Measurements from ENCODE around the gene UBE2E1. TPM values are rescaled to one million over a fixed set of nuclear protein-coding genes. Genes with fewer than 3 reads are reported as not detected.
"Not testable (repeated sequence)": the region's sequence is repeated elsewhere in the genome, so short reads cannot be mapped to it uniquely, and the experiment has no call there.

Gene UBE2E1
- polyA plus RNA-seq, 10 donors = 75.1 to 107 (median 90.2) TPM

- peak in 2 of 3 donors; percentile 5 to 34 for DNase-seq
Measured at GRCh38 chr3:23915537-23916108, 109.9 kb downstream of the UBE2E1 start.

GRCh38 chr3:23916152-23916885 is 110.6 kb downstream of the UBE2E1 start:
- no peak for DNase-seq

- peak; percentile 98 to 99 (median 98) for DNase-seq
Measured at GRCh38 chr3:23916886-23917678, 111.3 kb downstream of the UBE2E1 start, which contains the start of the genes NKIRAS1 and RPL15. Gene NKIRAS1, minus strand, starts transcription at chr3:23916990. Its CDS starts 6,086 bp downstream, at chr3:23910904. Gene RPL15, plus strand, starts transcription at chr3:23917132. Its CDS starts 728 bp downstream, at chr3:23917860.

GRCh38 chr3:23917679-23918303 is 112.0 kb downstream of the UBE2E1 start:
- peak in 2 of 3 donors; percentile 29 to 75 for DNase-seq

GRCh38 chr3:23918331-23918730 is 112.6 kb downstream of the UBE2E1 start:
- DNase-seq = not testable (repeated sequence)

GRCh38 chr3:23919628-23920027 is 113.9 kb downstream of the UBE2E1 start:
- no peak for DNase-seq

- no peak for DNase-seq
Measured at GRCh38 chr3:23920151-23920655, 114.4 kb downstream of the UBE2E1 start.

- no peak for DNase-seq
Measured at GRCh38 chr3:23921052-23921511, 115.3 kb downstream of the UBE2E1 start.

- DNase-seq = no peak
Measured at GRCh38 chr3:23923786-23924185, 118.0 kb downstream of the UBE2E1 start.

GRCh38 chr3:23926246-23926645 is 120.5 kb downstream of the UBE2E1 start:
- DNase-seq = no peak

- no peak for DNase-seq
Measured at GRCh38 chr3:23926736-23927135, 121.0 kb downstream of the UBE2E1 start.

GRCh38 chr3:23928524-23928923 is 122.8 kb downstream of the UBE2E1 start:
- no peak for DNase-seq

- no peak for DNase-seq
Measured at GRCh38 chr3:23931597-23931996, 125.8 kb downstream of the UBE2E1 start.

GRCh38 chr3:23932571-23932970 is 126.8 kb downstream of the UBE2E1 start:
- no peak for DNase-seq

- no peak for DNase-seq
Measured at GRCh38 chr3:23934253-23934652, 128.5 kb downstream of the UBE2E1 start.

GRCh38 chr3:23937296-23937695 is 131.5 kb downstream of the UBE2E1 start:
- DNase-seq = no peak

- DNase-seq = no peak
Measured at GRCh38 chr3:23938688-23939087, 132.9 kb downstream of the UBE2E1 start.

- no peak for DNase-seq
Measured at GRCh38 chr3:23940775-23941174, 135.0 kb downstream of the UBE2E1 start.
